Effector memory CD8-positive, alpha-beta T cell (primary cell): ENCODE results near the gene OR8J3.
"Not testable (repeated sequence)": the region's sequence is repeated elsewhere in the genome, so short reads cannot be mapped to it uniquely, and the experiment has no call there.

Source experiments
- ATAC-seq: fragments of 150-1000 bp; cut with Tn5 transposase; replicated peaks from 2 replicates; pipeline ENCODE4 v1.10.0; 2021; ENCODE audit warnings: mild to moderate bottlenecking, moderate library complexity
- DNase-seq, 3 experiments: peaks; one replicate each; pipeline ENCODE4 v3.0.0; 2021
- H3K27ac Mint-ChIP-seq, 2 donors: one replicate each; pipeline ENCODE4 v1.8.0; 2022; ENCODE audit warnings: mild to moderate bottlenecking in 2 of 2, mixed read lengths in 2 of 2, moderate library complexity in 2 of 2
- H3K27me3 Mint-ChIP-seq, 2 donors: one replicate each; pipeline ENCODE4 v1.8.0; 2022; ENCODE audit warnings: mixed read lengths in 2 of 2
- H3K36me3 Mint-ChIP-seq: one replicate; pipeline ENCODE4 v1.8.0; 2022; ENCODE audit warnings: mild to moderate bottlenecking, moderate library complexity, mixed read lengths; ENCODE audit not compliant: insufficient read depth
- H3K4me1 Mint-ChIP-seq, 2 donors: one replicate each; pipeline ENCODE4 v1.8.0; 2022; ENCODE audit warnings: low read depth in 2 of 2, mixed read lengths in 2 of 2
- H3K4me3 Mint-ChIP-seq, 2 donors: one replicate each; pipeline ENCODE4 v1.8.0; 2022; ENCODE audit warnings: mild to moderate bottlenecking in 2 of 2, mixed read lengths in 2 of 2, moderate library complexity in 2 of 2
- H3K9me3 Mint-ChIP-seq, 2 donors: one replicate each; pipeline ENCODE4 v1.8.0; 2022; ENCODE audit warnings: mixed read lengths in 2 of 2
- total RNA-seq, 9 experiments: gene quantifications; one replicate each; lab custom pipeline; 2026; lab: John Stamatoyannopoulos, UW

OR8J3 gene, protein sequence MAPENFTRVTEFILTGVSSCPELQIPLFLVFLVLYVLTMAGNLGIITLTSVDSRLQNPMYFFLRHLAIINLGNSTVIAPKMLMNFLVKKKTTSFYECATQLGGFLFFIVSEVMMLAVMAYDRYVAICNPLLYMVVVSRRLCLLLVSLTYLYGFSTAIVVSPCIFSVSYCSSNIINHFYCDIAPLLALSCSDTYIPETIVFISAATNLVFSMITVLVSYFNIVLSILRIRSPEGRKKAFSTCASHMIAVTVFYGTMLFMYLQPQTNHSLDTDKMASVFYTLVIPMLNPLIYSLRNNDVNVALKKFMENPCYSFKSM
- total RNA-seq, result 0 to 0.06 (median 0) reads per million in 9 experiments

DNA sequence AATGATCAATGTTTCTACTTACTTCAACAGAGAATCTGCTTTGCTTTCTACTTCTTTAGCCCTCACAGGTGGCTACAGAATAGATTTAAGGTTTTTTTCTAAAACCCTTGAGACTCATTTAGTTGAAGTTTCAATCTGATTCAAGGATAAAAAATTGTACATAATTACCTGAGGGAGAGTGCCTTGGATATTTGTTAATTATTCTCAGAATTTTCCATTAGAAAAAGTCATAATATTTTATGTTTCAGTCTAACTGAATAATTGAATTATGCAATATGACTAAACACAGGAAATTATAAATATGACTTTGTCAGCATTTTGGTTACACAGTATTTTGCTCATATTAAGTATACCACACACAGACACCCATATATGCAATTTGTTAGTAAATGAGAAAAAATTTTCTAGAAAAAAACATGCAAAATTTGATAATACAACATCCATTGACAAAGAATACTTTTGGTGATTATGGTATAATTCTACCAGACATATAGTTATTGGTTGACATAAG, at the start of gene OR8J3:
OR8J3 (minus strand) TSS at position 51 of the 511 bp plus-strand sequence. CDS start 2,483 bp downstream, outside the sequence.
- ATAC-seq (no peak), DNase-seq (no peak)
- Mint-ChIP-seq H3K27ac (no peak within 1 kb of the TSS), H3K4me1 (no peaks in the 10 kb centered on the region), H3K9me3 (peaks cover 0 to 6% of the 10 kb centered on the region in 2 donors), H3K4me3 (no peak within 1 kb of the TSS), H3K27me3 (no peaks in the 10 kb centered on the region), H3K36me3 (no peaks in the 10 kb centered on the region)

DNA sequence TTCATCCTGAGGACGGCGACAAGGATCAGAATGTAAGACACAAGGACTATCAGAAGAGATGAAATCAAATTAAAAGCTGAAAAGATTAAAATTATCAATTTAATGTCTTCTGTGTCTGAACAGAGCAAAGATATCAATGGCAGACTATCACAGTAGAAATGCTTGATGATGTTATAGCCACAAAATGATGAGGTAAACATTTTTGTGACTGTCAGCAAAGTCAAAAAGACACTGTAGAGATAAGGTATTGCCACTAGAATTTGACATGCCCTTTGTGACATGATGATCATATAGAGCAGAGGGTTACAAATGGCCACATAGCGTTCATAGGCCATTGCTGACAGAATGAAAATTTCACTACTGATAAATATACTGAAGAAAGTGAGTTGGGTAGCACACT, 48.6 kb upstream of the OR8J3 start:
- no peak overlapping the region for H3K27ac Mint-ChIP-seq
- no peaks in the 10 kb centered on the region for H3K27me3 Mint-ChIP-seq
- H3K9me3 Mint-ChIP-seq, result peaks cover 7 to 18% of the 10 kb centered on the region in 2 donors
- no peak for ATAC-seq
- no peaks in the 10 kb centered on the region for H3K4me1 Mint-ChIP-seq
- no peak overlapping the region for H3K4me3 Mint-ChIP-seq
- no peaks in the 10 kb centered on the region for H3K36me3 Mint-ChIP-seq
- no peak for DNase-seq

DNA sequence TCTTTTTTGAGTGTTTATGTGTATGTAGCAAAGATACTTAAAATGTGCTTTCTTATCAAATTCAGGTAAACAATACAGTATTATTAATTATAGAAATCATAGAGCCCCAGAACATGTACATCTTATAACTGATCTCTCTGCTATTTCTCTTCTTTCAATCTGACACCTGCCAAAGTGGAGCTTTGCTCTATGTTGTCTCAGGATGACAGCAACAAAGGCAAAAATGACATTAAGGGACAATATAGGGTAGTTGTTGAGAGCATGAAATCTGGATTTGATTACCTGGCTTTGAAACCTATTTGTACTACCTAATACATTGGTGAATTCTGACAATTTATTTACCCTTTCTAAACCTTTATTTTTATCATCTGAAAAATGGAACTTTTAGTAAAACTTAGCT, 43.5 kb upstream of the OR8J3 start:
- no peak overlapping the region for H3K27ac Mint-ChIP-seq
- H3K36me3 Mint-ChIP-seq, result no peaks in the 10 kb centered on the region
- DNase-seq (no peak), ATAC-seq (no peak)
- no peak overlapping the region for H3K4me3 Mint-ChIP-seq
- H3K9me3 Mint-ChIP-seq, result peaks cover 11 to 21% of the 10 kb centered on the region in 2 donors
- H3K4me1 Mint-ChIP-seq, result no peaks in the 10 kb centered on the region
- H3K27me3 Mint-ChIP-seq, result no peaks in the 10 kb centered on the region

DNA sequence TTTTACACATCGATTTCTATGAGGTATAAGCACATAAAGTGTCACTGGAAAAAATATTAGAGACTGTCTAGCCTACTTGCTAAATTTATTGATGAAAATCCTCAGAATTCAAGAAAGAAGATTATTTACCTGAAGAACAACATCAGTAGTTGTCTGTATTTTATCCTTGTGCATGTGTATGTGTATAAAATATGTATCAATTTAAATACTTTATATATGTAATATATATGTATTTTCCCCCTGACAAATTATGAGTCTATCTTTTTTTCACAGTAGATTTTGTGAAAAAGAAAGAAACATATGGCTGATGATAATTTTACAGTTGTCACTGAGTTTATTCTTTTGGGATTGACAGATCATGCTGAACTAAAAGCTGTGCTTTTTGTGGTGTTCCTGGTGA, 36.3 kb upstream of the OR8J3 start, which contains the start of gene OR5J2:
OR5J2 (plus strand) TSS at position 301 of the 400 bp plus-strand sequence; CDS start at position 301, 0 bp downstream.
- no peak for ATAC-seq
- Mint-ChIP-seq H3K4me1 (no peaks in the 10 kb centered on the region), H3K9me3 (peaks cover 5 to 7% of the 10 kb centered on the region in 2 donors)

DNA sequence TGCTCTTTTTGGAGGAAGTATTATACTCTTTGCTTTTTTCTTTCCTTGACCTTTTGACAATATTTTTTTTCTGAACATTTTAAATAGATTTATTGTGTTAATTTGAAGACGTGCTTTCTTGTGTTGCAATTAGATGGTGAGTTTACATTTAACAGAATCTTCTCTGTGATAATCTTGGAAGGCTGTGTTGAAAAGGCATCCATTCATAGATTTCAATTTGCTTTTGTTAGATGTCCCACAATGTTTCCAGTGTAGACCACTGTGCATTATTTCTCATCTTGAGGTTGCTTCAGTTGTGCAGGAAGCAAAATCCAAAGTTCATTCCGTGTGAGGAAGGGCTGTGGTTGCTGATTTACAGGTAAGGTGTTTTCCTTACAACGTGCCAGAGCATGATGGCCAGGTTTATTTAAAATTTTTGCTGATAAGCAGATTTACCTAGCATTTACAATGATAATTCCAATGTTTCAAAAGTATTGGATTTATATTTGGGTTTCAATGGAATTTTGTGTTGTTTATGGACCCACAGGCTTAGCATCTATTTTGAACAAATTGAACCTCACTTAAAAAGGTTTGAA, 32.3 kb upstream of the OR8J3 start:
- no peaks in the 10 kb centered on the region for H3K27me3 Mint-ChIP-seq
- ATAC-seq (no peak), DNase-seq (no peak)
- H3K4me3 Mint-ChIP-seq, result no peak overlapping the region
- H3K36me3 Mint-ChIP-seq, result no peaks in the 10 kb centered on the region
- H3K9me3 Mint-ChIP-seq, result peaks cover 5 to 7% of the 10 kb centered on the region in 2 donors
- no peaks in the 10 kb centered on the region for H3K4me1 Mint-ChIP-seq
- H3K27ac Mint-ChIP-seq, result no peak overlapping the region

More for the DNA sequence above, 36.3 kb upstream of the OR8J3 start, which contains the start of gene OR5J2:
- Mint-ChIP-seq H3K4me3 (no peak within 1 kb of the TSS), H3K27me3 (no peaks in the 10 kb centered on the region), H3K36me3 (no peaks in the 10 kb centered on the region), H3K27ac (no peak within 1 kb of the TSS)
- no peak for DNase-seq

DNA sequence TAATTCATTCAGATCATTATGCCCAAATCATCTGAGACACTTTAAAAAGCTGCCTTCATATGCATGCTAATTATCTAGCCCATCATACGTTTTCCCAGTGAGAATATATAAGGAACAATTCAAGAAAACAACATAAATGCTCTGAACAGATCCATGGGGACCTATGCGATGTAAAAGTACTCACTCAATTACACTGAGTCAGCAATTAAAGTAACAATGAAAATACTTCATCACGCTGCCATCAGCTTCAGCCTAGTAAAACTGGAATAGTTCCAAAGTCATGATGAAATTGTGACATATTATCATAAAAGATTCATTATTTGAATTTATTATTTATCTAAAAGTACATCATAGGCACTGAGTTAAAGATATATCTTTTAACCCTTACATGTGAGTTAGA, 23.8 kb upstream of the OR8J3 start:
- no peaks in the 10 kb centered on the region for H3K4me1 Mint-ChIP-seq
- no peak for DNase-seq

DNA sequence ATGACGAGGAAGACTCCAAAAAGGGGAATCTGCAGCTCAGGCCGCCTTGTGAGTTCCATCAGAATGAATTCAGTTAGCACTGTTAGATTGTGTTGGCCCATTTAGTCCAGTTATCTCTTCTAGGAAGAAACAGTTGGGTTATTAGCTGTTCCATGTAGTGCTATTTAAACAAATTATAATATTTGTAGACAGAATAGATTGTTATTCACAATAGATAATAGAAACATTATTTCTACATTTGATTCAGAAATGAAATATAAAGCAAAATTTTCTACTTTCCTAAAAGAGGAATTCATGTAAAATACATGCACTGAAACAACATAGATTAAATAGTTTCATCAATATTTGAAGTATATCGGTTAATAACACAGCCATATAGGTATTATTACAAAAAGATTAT, 20.2 kb upstream of the OR8J3 start, which contains the start of gene OR8K5:
OR8K5 (minus strand) TSS at position 101 of the 400 bp plus-strand sequence; CDS start at position 101, 0 bp downstream.
- Mint-ChIP-seq H3K4me1 (no peaks in the 10 kb centered on the region), H3K4me3 (no peak within 1 kb of the TSS), H3K9me3 (peaks cover 7 to 19% of the 10 kb centered on the region in 2 donors), H3K36me3 (no peaks in the 10 kb centered on the region), H3K27ac (no peak within 1 kb of the TSS), H3K27me3 (no peaks in the 10 kb centered on the region)
- ATAC-seq (no peak), DNase-seq (no peak)

More for the DNA sequence above, 23.8 kb upstream of the OR8J3 start:
- H3K27ac Mint-ChIP-seq, result no peak overlapping the region
- no peak for ATAC-seq
- no peaks in the 10 kb centered on the region for H3K36me3 Mint-ChIP-seq
- H3K27me3 Mint-ChIP-seq, result no peaks in the 10 kb centered on the region
- H3K4me3 Mint-ChIP-seq, result no peak overlapping the region
- H3K9me3 Mint-ChIP-seq, result peaks cover 6 to 8% of the 10 kb centered on the region in 2 donors

DNA sequence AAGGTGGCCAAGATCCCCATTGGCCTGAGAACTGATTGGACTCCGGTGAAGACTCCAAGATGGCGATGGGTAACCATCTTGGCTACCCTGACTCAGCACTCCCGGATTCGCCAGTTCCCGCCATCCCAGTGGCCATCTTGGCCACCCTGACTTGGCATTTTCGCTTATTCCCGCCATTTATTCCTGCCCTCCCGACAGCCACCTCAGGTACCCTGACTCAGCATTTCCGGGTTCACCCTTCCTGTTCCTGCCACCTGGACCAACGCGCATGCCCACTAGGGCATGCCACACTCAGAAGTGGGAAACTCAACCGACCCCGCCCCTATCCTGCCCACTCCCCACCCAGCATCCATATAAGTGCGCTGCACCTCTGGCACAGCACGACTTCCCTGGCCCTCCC, 12.3 kb upstream of the OR8J3 start:
- DNase-seq (no peak), ATAC-seq (no peak)
- Mint-ChIP-seq H3K36me3 (no peaks in the 10 kb centered on the region), H3K4me3 (no peak overlapping the region), H3K9me3 (peaks cover 13 to 21% of the 10 kb centered on the region in 2 donors), H3K27ac (no peak overlapping the region), H3K27me3 (no peaks in the 10 kb centered on the region), H3K4me1 (no peaks in the 10 kb centered on the region)

DNA sequence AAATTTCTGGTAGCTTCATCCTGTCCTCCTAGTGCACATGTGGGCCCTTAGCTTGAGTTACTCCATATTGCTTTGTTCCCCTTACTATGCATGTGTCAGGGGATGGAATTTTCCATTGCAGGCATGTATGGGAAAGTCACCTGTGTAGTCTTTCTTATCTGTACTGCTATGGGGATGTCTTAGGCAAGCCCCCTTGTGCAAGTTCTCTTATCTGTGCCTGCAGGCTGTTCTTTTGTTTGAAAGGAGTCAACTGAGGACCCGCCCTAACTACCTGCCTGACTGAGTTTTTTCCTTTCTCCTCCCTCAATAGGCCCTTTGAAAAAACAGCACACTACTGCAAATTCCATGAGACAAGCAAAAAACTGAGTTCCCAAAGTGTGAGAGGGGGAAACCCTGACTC, 11.4 kb upstream of the OR8J3 start:
- Mint-ChIP-seq H3K27ac (no peak overlapping the region), H3K9me3 (peaks cover 11 to 15% of the 10 kb centered on the region in 2 donors), H3K4me3 (no peak overlapping the region), H3K27me3 (no peaks in the 10 kb centered on the region), H3K4me1 (no peaks in the 10 kb centered on the region), H3K36me3 (no peaks in the 10 kb centered on the region)
- DNase-seq (no peak), ATAC-seq (no peak)

DNA sequence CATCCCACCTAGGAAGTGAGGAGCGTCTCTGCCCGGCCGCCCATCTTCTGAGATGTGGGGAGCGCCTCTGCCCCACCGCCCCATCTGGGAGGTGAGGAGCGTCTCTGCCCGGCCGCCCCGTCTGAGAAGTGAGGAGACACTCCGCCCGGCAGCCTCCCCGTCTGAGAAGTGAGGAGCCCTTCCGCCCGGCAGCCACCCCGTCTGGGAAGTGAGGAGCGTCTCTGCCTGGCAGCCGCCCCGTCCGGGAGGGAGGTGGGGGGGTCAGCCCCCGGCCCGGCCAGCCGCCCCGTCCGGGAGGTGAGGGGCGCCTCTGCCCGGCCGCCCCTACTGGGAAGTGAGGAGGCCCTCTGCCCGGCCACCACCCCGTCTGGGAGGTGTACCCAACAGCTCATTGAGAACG, 3.7 kb upstream of the OR8J3 start:
- H3K27ac Mint-ChIP-seq, H3K9me3 Mint-ChIP-seq, H3K4me3 Mint-ChIP-seq, H3K4me1 Mint-ChIP-seq, H3K27me3 Mint-ChIP-seq, DNase-seq, H3K36me3 Mint-ChIP-seq, ATAC-seq: not testable (repeated sequence)

DNA sequence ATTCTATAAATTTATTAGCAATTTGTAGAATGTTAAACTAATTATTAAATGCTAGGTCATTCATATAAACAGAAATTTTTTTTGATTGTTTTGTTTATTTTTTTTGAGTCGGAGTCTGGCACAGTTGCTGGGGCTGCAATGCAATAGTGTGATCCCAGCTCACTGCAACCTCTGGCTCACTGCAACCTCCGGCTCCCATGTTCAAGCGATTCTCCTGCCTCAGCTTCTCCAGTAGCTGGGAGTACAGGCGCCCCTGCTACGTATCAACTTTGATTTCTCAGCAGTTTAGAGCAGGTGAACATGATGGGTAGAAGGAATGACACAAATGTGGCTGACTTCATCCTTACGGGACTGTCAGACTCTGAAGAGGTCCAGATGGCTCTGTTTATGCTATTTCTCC, 17.9 kb downstream of the OR8J3 start, which contains the start of gene OR8H3:
OR8H3 (plus strand) TSS at position 301 of the 400 bp plus-strand sequence; CDS start at position 301, 0 bp downstream.
- H3K36me3 Mint-ChIP-seq, result peaks cover 3% of the 10 kb centered on the region
- no peak for DNase-seq
- H3K27ac Mint-ChIP-seq, result no peak within 1 kb of the TSS
- H3K27me3 Mint-ChIP-seq, result no peaks in the 10 kb centered on the region
- peaks cover 11 to 17% of the 10 kb centered on the region in 2 donors for H3K9me3 Mint-ChIP-seq
- H3K4me3 Mint-ChIP-seq, result no peak within 1 kb of the TSS
- ATAC-seq, result no peak
- no peaks in the 10 kb centered on the region for H3K4me1 Mint-ChIP-seq

DNA sequence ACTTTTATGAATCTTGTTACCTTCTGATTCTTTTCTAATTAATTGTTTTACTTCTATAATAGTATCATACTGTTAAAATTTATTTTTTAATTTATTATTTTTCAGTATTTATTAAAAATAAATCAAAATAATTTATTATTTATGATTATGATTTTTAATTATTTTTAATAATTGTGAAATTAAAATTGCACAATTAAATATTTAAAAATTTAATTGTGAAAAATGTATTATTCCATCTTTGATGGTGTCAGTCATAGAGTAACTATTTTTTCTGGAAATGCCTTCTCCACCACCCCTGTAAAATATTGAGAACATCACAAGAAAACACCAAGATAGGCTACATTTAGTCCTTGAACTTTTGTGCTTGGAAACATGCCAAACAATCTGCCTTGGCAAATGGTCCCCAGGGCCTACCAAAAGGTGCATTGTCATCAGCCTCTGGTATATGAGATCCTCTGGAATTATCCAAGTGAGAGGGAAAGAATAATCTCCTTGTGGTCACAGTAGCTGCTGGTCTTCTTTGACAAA, 36.7 kb downstream of the OR8J3 start, which contains the start of gene OR8H2:
OR8H2 (plus strand) TSS at position 478 of the 528 bp plus-strand sequence. CDS start 1,356 bp downstream, outside the sequence.
- H3K9me3 Mint-ChIP-seq, result peaks cover 7 to 24% of the 10 kb centered on the region in 2 donors

DNA sequence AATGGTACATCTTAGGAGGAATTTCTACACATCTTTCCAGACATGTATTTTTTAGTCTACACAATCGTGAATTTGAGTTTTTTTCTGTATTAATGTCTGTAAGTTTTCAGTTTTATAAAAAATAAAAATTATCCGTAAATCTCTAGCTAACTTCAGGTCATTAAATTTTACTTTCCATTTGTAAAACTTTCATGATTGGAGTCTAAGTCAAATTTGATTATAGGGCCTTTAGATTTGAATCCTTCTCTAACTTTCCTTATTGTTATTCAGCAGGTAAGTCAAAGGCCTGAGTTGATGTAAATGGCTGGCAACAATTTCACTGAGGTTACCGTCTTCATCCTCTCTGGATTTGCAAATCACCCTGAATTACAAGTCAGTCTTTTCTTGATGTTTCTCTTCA, 47.0 kb downstream of the OR8J3 start, which contains the start of gene OR8I2:
OR8I2 (plus strand) TSS at position 301 of the 400 bp plus-strand sequence; CDS start at position 301, 0 bp downstream.
- DNase-seq, result no peak
- Mint-ChIP-seq H3K4me3 (no peak within 1 kb of the TSS), H3K9me3 (peaks cover 10 to 13% of the 10 kb centered on the region in 2 donors), H3K27ac (no peak within 1 kb of the TSS), H3K4me1 (no peaks in the 10 kb centered on the region), H3K27me3 (no peaks in the 10 kb centered on the region), H3K36me3 (no peaks in the 10 kb centered on the region)
- no peak for ATAC-seq

More for the DNA sequence above, 36.7 kb downstream of the OR8J3 start, which contains the start of gene OR8H2:
- DNase-seq (no peak), ATAC-seq (no peak)
- no peaks in the 10 kb centered on the region for H3K4me1 Mint-ChIP-seq
- H3K4me3 Mint-ChIP-seq, result no peak within 1 kb of the TSS
- no peaks in the 10 kb centered on the region for H3K27me3 Mint-ChIP-seq
- H3K36me3 Mint-ChIP-seq, result no peaks in the 10 kb centered on the region
- H3K27ac Mint-ChIP-seq, result no peak within 1 kb of the TSS
